Esophagus squamous epithelium (tissue), 5 donors: ENCODE results near the gene PCSK6. TPM values are rescaled to one million over a fixed set of nuclear protein-coding genes. Genes with fewer than 3 reads are reported as not detected.

Source experiments
- DNase-seq: peaks from one replicate; lab custom pipeline; 2025; lab: John Stamatoyannopoulos, UW
- H3K27ac ChIP-seq, 4 donors: fragments of 200-600 bp; sonication (generic); one replicate each; pipeline ENCODE4 v1.5.1; 2016 to 2019; ENCODE audit warnings: mild to moderate bottlenecking in 1 of 4
- H3K27me3 ChIP-seq, 4 donors: fragments of 200-600 bp; sonication (generic); 1 replicate in 3 of 4; 2 replicates in 1 of 4; pipeline versions ENCODE4 v1.5.1 to v1.6.0; 2017 to 2021; ENCODE audit warnings: antibody characterized with exemption in 1 of 4
- H3K36me3 ChIP-seq, 3 donors: fragments of 200-600 bp; sonication (generic); one replicate each; pipeline ENCODE4 v1.5.1; 2016 to 2019
- H3K4me1 ChIP-seq, 3 donors: fragments of 200-600 bp; sonication (generic); one replicate each; pipeline ENCODE4 v1.5.1; 2017 to 2019
- H3K4me3 ChIP-seq, 4 donors: fragments of 200-600 bp; sonication (generic); 1 replicate in 3 of 4; 2 replicates in 1 of 4; pipeline ENCODE4 v1.5.1; 2016 to 2019; ENCODE audit warnings: mild to moderate bottlenecking in 2 of 4, moderate library complexity in 1 of 4
- H3K9me3 ChIP-seq, 3 donors: fragments of 200-600 bp; sonication (generic); one replicate each; pipeline ENCODE4 v1.5.1; 2016 to 2019
- CTCF ChIP-seq, 6 experiments: fragments of 450-650 bp in 4 of 6; fragments of 200-600 bp in 2 of 6; sonication (generic) in 2 of 6; IDR thresholded peaks; one replicate each; pipeline ENCODE4 v1.5.1; 2016 to 2019; ENCODE audit warnings: antibody characterized with exemption in 6 of 6, mild to moderate bottlenecking in 4 of 6, moderate library complexity in 4 of 6
- POLR2A ChIP-seq, 4 donors: fragments of 450-650 bp; IDR thresholded peaks; one replicate each; pipeline ENCODE4 v1.6.1; 2017; ENCODE audit warnings: antibody characterized with exemption in 4 of 4, mild to moderate bottlenecking in 4 of 4, moderate library complexity in 3 of 4
- WGBS, 2 donors: methylation state at CpG; one replicate each; pipeline ENCODE4 v1.1.5; 2018; 5-methylcytosine and 5-hydroxymethylcytosine counted together
- intact Hi-C: fragments of 100-400 bp; cut with DNase I; formaldehyde crosslinking; loops from one replicate; pipeline ENCODE4 v1.15.0; 2022
- total RNA-seq, 4 donors: library from RNA; depleted of rRNA; stranded (reverse); fragments of >200 nt; gene quantifications; one replicate each; pipeline ENCODE4 v1.1.0, GENCODE V29; 2016
- donor health status: DM: yes; HTN: yes; CAD: no.

The PCSK6 gene
- total RNA-seq, 4 donors from 2014 or later, result 5.1 to 13.8 (median 9.2) TPM

- Histone ChIP-seq H3K9me3 (no peaks in the 10 kb centered on the region), H3K27ac (peak overlapping the region in 2 of 4 donors; percentile 29 to 66), H3K36me3 (no peaks in the 10 kb centered on the region), H3K27me3 (peaks cover 0 to 13% (median 0%) of the 10 kb centered on the region in 4 donors), H3K4me3 (no peak overlapping the region), H3K4me1 (peaks cover 0 to 27% (median 5%) of the 10 kb centered on the region in 3 donors)
- intact Hi-C loops, result no loop called here
- 58 to 79% methylated on average over 9 to 14 of the region's 21 CpGs for WGBS, 2 donors
- TF ChIP-seq POLR2A (IDR thresholded peaks at IDR 0.05), result no peak
- no peak for TF ChIP-seq CTCF (IDR thresholded peaks at IDR 0.05)
- DNase-seq, result no peak
Observed at GRCh38 chr15:101482526-101483371, 6.8 kb downstream of the PCSK6 start.

- intact Hi-C loops, result no loop called here
- peak overlapping the region in 1 of 4 donors; percentile 66 for H3K27ac ChIP-seq
- DNase-seq, result no peak
Observed at GRCh38 chr15:101481917-101482525, 7.5 kb downstream of the PCSK6 start.

GRCh38 chr15:101481381-101481705, 8.2 kb downstream of the PCSK6 start:
- Histone ChIP-seq H3K27me3 (no peaks in the 10 kb centered on the region), H3K4me1 (peaks cover 0 to 27% (median 5%) of the 10 kb centered on the region in 3 donors), H3K9me3 (no peaks in the 10 kb centered on the region), H3K36me3 (no peaks in the 10 kb centered on the region), H3K4me3 (no peak overlapping the region), H3K27ac (no peak overlapping the region)
- intact Hi-C loops, result no loop called here
- whole genome bisulfite sequencing, 2 donors, result 84 to 91% methylated on average over 7 to 8 of the region's 8 CpGs
- no peak for TF ChIP-seq CTCF (IDR thresholded peaks at IDR 0.05)
- no peak for TF ChIP-seq POLR2A (IDR thresholded peaks at IDR 0.05)
- no peak for DNase-seq

More at GRCh38 chr15:101481917-101482525, 7.5 kb downstream of the PCSK6 start:
- Histone ChIP-seq H3K9me3 (no peaks in the 10 kb centered on the region), H3K27me3 (peaks cover 0 to 6% (median 0%) of the 10 kb centered on the region in 4 donors), H3K4me3 (no peak overlapping the region), H3K4me1 (peaks cover 0 to 27% (median 5%) of the 10 kb centered on the region in 3 donors), H3K36me3 (no peaks in the 10 kb centered on the region)
- no peak for TF ChIP-seq CTCF (IDR thresholded peaks at IDR 0.05)
- TF ChIP-seq POLR2A (IDR thresholded peaks at IDR 0.05), result no peak
- WGBS, 2 donors, result 77 to 86% methylated on average over 13 to 14 of the region's 17 CpGs

GRCh38 chr15:101480613-101481380, 8.7 kb downstream of the PCSK6 start:
- H3K9me3 ChIP-seq, result no peaks in the 10 kb centered on the region
- H3K36me3 ChIP-seq, result no peaks in the 10 kb centered on the region
- no peak for DNase-seq
- peaks cover 0 to 27% (median 5%) of the 10 kb centered on the region in 3 donors for H3K4me1 ChIP-seq
- TF ChIP-seq CTCF (IDR thresholded peaks at IDR 0.05), result no peak
- no peak for TF ChIP-seq POLR2A (IDR thresholded peaks at IDR 0.05)
- intact Hi-C loops, result no loop called here
- WGBS, 2 donors, result 84 to 85% methylated on average over 17 to 20 of the region's 23 CpGs
- no peak overlapping the region for H3K27ac ChIP-seq
- no peaks in the 10 kb centered on the region for H3K27me3 ChIP-seq
- no peak overlapping the region for H3K4me3 ChIP-seq
